ENCODE results near the gene SETD4. TPM values are rescaled to one million over a fixed set of nuclear protein-coding genes. Genes with fewer than 3 reads are reported as not detected.

The SETD4 gene
- total and polyA plus RNA-seq, 3 donors from 2014 or later, result 52.3 to 62.7 (median 52.3) TPM

DNA sequence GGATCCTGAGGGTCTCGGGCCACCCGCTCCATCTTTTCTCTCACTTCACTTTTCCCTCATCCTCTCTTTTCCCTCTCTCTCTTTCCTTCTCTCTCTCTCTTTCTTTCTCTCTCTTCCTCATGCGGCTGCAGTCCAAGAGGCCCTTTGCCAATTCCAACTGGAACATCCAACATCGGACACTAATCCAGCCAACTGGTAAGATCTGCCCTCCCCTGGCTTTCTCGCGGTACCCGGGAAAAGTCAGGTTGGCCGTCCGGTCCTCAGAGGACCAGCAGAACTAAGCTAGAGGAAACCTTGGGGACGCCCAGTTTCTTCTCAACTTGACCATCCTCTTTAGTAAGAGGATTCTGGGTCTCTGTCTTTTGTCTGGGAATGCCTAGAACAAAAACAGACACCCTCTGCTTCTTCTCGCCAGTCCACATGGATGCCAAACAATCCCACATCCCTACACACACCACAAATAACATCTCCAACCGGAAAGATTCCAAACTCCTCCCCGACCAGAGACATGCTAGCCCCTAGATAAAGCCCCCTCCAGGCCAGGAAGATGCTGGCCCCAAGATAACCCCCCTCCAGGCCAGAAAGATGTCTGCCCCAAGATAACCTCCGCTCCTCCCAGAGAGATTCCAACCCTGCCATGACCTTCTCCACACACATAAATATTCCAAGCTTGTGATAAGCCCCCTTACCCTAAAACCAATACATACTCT is 3.2 kb upstream of the SETD4 start:
- Histone ChIP-seq H3K27me3 (no peaks in the 10 kb centered on the region), H3K36me3 (ENCODE audit: low read depth, missing control alignments) (no peaks in the 10 kb centered on the region), H3K4me3 (no peak overlapping the region), H3K27ac (no peak overlapping the region), H3K4me1 (peaks cover 13% of the 10 kb centered on the region), H3K9me3 (no peaks in the 10 kb centered on the region)
- 82 to 83% methylated on average over 13 to 14 of the region's 14 CpGs for WGBS, 2 donors
- TF ChIP-seq, protein P1, sequence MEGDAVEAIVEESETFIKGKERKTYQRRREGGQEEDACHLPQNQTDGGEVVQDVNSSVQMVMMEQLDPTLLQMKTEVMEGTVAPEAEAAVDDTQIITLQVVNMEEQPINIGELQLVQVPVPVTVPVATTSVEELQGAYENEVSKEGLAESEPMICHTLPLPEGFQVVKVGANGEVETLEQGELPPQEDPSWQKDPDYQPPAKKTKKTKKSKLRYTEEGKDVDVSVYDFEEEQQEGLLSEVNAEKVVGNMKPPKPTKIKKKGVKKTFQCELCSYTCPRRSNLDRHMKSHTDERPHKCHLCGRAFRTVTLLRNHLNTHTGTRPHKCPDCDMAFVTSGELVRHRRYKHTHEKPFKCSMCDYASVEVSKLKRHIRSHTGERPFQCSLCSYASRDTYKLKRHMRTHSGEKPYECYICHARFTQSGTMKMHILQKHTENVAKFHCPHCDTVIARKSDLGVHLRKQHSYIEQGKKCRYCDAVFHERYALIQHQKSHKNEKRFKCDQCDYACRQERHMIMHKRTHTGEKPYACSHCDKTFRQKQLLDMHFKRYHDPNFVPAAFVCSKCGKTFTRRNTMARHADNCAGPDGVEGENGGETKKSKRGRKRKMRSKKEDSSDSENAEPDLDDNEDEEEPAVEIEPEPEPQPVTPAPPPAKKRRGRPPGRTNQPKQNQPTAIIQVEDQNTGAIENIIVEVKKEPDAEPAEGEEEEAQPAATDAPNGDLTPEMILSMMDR (IDR thresholded peaks at IDR 0.05), result no peak
- TF ChIP-seq POLR2A (IDR thresholded peaks at IDR 0.05), result no peak
- intact Hi-C loops (cut with DNase I; ENCODE audit: low total_unique reads), result no loop called here
- no peak for DNase-seq

DNA sequence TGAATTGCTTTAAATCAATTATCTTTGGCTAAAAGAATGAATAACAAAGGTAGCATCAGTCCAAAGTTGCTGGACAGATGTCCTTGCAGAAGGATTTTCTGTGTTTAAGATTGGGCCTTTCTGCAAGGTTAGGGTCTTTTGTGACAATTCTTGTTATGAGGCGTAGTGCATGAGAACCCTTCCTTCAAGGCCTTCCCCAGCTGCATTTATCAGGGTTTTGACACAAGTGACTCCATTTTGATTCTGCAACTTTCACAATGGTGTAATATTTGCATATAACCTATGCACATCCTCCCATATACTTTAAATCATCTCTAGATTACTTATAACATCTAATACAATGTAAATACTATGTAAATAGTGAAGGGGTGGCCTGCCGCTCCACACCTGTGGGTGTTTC is 1.1 kb upstream of the SETD4 start:
- no peaks in the 10 kb centered on the region for H3K36me3 ChIP-seq (ENCODE audit: low read depth, missing control alignments)
- H3K4me1 ChIP-seq, result peaks cover 13% of the 10 kb centered on the region
- 84 to 86% methylated on average over 2 of the region's 2 CpGs for WGBS, 2 donors
- no peaks in the 10 kb centered on the region for H3K9me3 ChIP-seq
- H3K27me3 ChIP-seq, result no peaks in the 10 kb centered on the region
- intact Hi-C loops (cut with DNase I; ENCODE audit: low total_unique reads), result no loop called here
- TF ChIP-seq, protein P1 (IDR thresholded peaks at IDR 0.05), result no peak
- no peak for TF ChIP-seq POLR2A (IDR thresholded peaks at IDR 0.05)
- H3K4me3 ChIP-seq, result no peak overlapping the region
- DNase-seq, result no peak
- no peak overlapping the region for H3K27ac ChIP-seq

DNA sequence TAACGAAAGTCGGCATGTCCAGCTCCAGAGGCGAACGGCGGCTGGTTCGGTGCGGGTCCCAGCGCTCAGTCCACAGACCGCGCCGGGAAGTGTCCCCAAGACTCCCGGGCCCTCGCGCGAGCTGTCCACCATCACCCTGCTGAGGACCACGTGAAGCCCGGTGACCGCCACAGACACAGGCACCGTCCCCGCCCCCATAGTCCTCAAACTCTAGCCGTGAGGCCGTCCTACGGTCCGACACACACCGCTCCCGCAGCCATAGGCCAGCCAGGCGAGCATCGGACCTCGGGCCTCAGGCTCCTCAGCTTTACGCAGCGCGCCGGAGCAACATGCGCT is 535 bp downstream of the SETD4 start:
- TF ChIP-seq, protein P1 (IDR thresholded peaks at IDR 0.05), result no peak
- no peak for TF ChIP-seq POLR2A (IDR thresholded peaks at IDR 0.05)
- H3K4me3 ChIP-seq, result peak overlapping the region; percentile 79 to 92
- WGBS, 2 donors, result 0 to 1% methylated on average over 23 to 28 of the region's 34 CpGs
- intact Hi-C loops (cut with DNase I; ENCODE audit: low total_unique reads), result no loop called here
- H3K36me3 ChIP-seq (ENCODE audit: low read depth, missing control alignments), result no peaks in the 10 kb centered on the region
- H3K27me3 ChIP-seq, result no peaks in the 10 kb centered on the region
- peaks cover 13% of the 10 kb centered on the region for H3K4me1 ChIP-seq
- peak overlapping the region; percentile 77 to 92 for H3K27ac ChIP-seq
- no peaks in the 10 kb centered on the region for H3K9me3 ChIP-seq
- peak; percentile 73 for DNase-seq

DNA sequence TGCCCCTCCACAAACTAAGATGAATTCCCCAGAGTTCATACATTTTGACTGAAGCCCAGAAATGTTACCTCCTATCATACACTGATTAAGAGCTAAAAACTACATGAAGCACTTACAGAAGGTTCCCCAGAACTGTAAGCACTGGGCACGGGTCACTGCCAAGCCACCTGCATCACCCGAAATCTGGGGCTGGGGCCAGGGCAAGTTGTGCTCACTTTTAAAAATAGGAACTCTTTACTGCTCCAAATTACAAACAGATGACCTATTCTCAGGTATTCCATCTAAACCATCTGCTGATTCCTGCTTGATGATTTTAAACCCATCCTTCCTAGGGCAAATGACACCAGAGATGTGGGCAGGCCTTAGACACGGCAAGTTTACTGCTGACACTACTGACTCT is 4.8 kb downstream of the SETD4 start:
- 93% methylated on average over 3 of the region's 3 CpGs for WGBS, 2 donors
- Histone ChIP-seq H3K27me3 (no peaks in the 10 kb centered on the region), H3K4me1 (peaks cover 6% of the 10 kb centered on the region), H3K4me3 (no peak overlapping the region), H3K27ac (no peak overlapping the region), H3K9me3 (no peaks in the 10 kb centered on the region), H3K36me3 (ENCODE audit: low read depth, missing control alignments) (no peaks in the 10 kb centered on the region)
- no peak for DNase-seq
- intact Hi-C loops (cut with DNase I; ENCODE audit: low total_unique reads), result no loop called here
- no peak for TF ChIP-seq POLR2A (IDR thresholded peaks at IDR 0.05)
- TF ChIP-seq, protein P1 (IDR thresholded peaks at IDR 0.05), result no peak

DNA sequence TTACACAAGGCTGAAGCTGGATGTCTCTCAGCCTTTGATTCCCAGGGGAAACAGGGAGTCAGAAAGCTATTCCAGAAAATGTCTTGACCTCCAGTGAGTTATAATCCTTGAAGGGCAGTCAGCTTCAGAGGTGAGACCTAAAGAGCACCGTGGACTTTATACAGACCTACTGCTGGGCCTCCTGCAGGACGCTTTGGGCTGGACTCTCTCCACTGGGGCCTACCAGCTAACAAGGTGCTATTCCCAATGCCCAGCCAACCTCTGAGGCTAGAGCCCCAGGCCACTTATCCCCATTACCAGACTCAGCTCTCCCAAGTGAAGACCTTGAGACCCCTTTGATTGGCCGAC is 6.6 kb downstream of the SETD4 start:
- no peaks in the 10 kb centered on the region for H3K4me1 ChIP-seq
- H3K27ac ChIP-seq, result no peak overlapping the region
- WGBS, 2 donors, result 86 to 90% methylated on average over 3 of the region's 3 CpGs
- no peaks in the 10 kb centered on the region for H3K27me3 ChIP-seq
- DNase-seq, result no peak
- no peak for TF ChIP-seq POLR2A (IDR thresholded peaks at IDR 0.05)
- TF ChIP-seq, protein P1 (IDR thresholded peaks at IDR 0.05), result no peak
- no peaks in the 10 kb centered on the region for H3K9me3 ChIP-seq
- no peaks in the 10 kb centered on the region for H3K36me3 ChIP-seq (ENCODE audit: low read depth, missing control alignments)
- no peak overlapping the region for H3K4me3 ChIP-seq
- intact Hi-C loops (cut with DNase I; ENCODE audit: low total_unique reads), result no loop called here
